NT2/D1 (cell line): ENCODE data around the gene DICER1.

Source experiments
- DNase-seq: peaks from one replicate; pipeline ENCODE4 v3.0.0-alpha.2; 2011; ENCODE audit warnings: low read depth, low spot score
- H3K27me3 ChIP-seq: 2 replicates; pipeline ENCODE4 v1.6.0; 2011; ENCODE audit warnings: mild to moderate bottlenecking; ENCODE audit not compliant: insufficient read length, insufficient read depth
- H3K36me3 ChIP-seq: 2 replicates; pipeline ENCODE4 v1.6.1; 2011; ENCODE audit warnings: mild to moderate bottlenecking, low read length, mixed read lengths; ENCODE audit not compliant: insufficient read depth, insufficient read length
- H3K4me1 ChIP-seq: 2 replicates; pipeline ENCODE4 v1.5.1; 2011; ENCODE audit not compliant: insufficient read depth, insufficient read length
- H3K4me3 ChIP-seq: 2 replicates; pipeline ENCODE4 v1.5.1; 2011; ENCODE audit warnings: low read depth; ENCODE audit not compliant: insufficient read length
- H3K9ac ChIP-seq: 2 replicates; pipeline ENCODE4 v1.6.0; 2011; ENCODE audit warnings: low read depth; ENCODE audit not compliant: insufficient read length
- H3K9me3 ChIP-seq: 2 replicates; pipeline ENCODE4 v1.5.1; 2011; ENCODE audit warnings: mild to moderate bottlenecking, low read length; ENCODE audit not compliant: insufficient read depth
- SUZ12 ChIP-seq: IDR thresholded peaks from 2 replicates; pipeline ENCODE4 v1.6.1; 2011; ENCODE audit not compliant: insufficient read length, insufficient read depth; ENCODE audit errors: extremely low read depth
- YY1 ChIP-seq: IDR thresholded peaks from 2 replicates; pipeline ENCODE4 v1.6.1; 2011; ENCODE audit not compliant: insufficient read length, insufficient read depth
- ZNF274 ChIP-seq: IDR thresholded peaks from 2 replicates; pipeline ENCODE4 v1.6.1; 2011; ENCODE audit warnings: mild to moderate bottlenecking, low read depth, low read length

DICER1 gene

GRCh38 chr14:95068080-95068479, 89.2 kb downstream of the DICER1 start:
- Histone ChIP-seq H3K36me3 (no peaks in the 10 kb centered on the region), H3K27me3 (no peaks in the 10 kb centered on the region), H3K9ac (no peak overlapping the region), H3K9me3 (no peaks in the 10 kb centered on the region), H3K4me3 (no peak overlapping the region), H3K4me1 (peaks cover 3% of the 10 kb centered on the region)
- DNase-seq, result no peak
- TF ChIP-seq ZNF274 (no peak), YY1 (no peak), SUZ12 (no peak)

GRCh38 chr14:95067526-95067925, 89.8 kb downstream of the DICER1 start:
- Histone ChIP-seq H3K9ac (no peak overlapping the region), H3K4me3 (no peak overlapping the region), H3K27me3 (no peaks in the 10 kb centered on the region), H3K4me1 (peaks cover 3% of the 10 kb centered on the region), H3K36me3 (no peaks in the 10 kb centered on the region), H3K9me3 (no peaks in the 10 kb centered on the region)
- no peak for TF ChIP-seq SUZ12
- no peak for TF ChIP-seq ZNF274
- no peak for DNase-seq

GRCh38 chr14:95066427-95066986, 90.8 kb downstream of the DICER1 start:
- no peak for TF ChIP-seq SUZ12
- no peak for TF ChIP-seq ZNF274
- no peak for TF ChIP-seq YY1
- no peak for DNase-seq
- H3K9ac ChIP-seq, result no peak overlapping the region
- no peaks in the 10 kb centered on the region for H3K9me3 ChIP-seq
- H3K27me3 ChIP-seq, result no peaks in the 10 kb centered on the region
- H3K36me3 ChIP-seq, result no peaks in the 10 kb centered on the region
- H3K4me1 ChIP-seq, result peaks cover 3% of the 10 kb centered on the region
- H3K4me3 ChIP-seq, result no peak overlapping the region

- no peaks in the 10 kb centered on the region for H3K9me3 ChIP-seq
- DNase-seq, result no peak
- H3K27me3 ChIP-seq, result no peaks in the 10 kb centered on the region
- no peaks in the 10 kb centered on the region for H3K36me3 ChIP-seq
- TF ChIP-seq ZNF274 (no peak), YY1 (no peak), SUZ12 (no peak)
- H3K4me1 ChIP-seq, result no peaks in the 10 kb centered on the region
- H3K9ac ChIP-seq, result no peak overlapping the region
- H3K4me3 ChIP-seq, result no peak overlapping the region
Measured at GRCh38 chr14:95065411-95065810, 91.9 kb downstream of the DICER1 start.

- H3K9me3 ChIP-seq, result no peaks in the 10 kb centered on the region
- no peak overlapping the region for H3K9ac ChIP-seq
- no peak for DNase-seq
- no peaks in the 10 kb centered on the region for H3K4me1 ChIP-seq
- no peak overlapping the region for H3K4me3 ChIP-seq
- no peak for TF ChIP-seq YY1
- TF ChIP-seq SUZ12, result no peak
- TF ChIP-seq ZNF274, result no peak
- H3K27me3 ChIP-seq, result no peaks in the 10 kb centered on the region
- no peaks in the 10 kb centered on the region for H3K36me3 ChIP-seq
Measured at GRCh38 chr14:95064734-95065133, 92.6 kb downstream of the DICER1 start.

GRCh38 chr14:95064256-95064655, 93.1 kb downstream of the DICER1 start:
- Histone ChIP-seq H3K4me1 (no peaks in the 10 kb centered on the region), H3K9me3 (no peaks in the 10 kb centered on the region), H3K4me3 (no peak overlapping the region), H3K9ac (no peak overlapping the region), H3K36me3 (no peaks in the 10 kb centered on the region), H3K27me3 (no peaks in the 10 kb centered on the region)
- TF ChIP-seq SUZ12 (no peak), ZNF274 (no peak), YY1 (no peak)
- DNase-seq, result no peak

GRCh38 chr14:95063391-95063790, 93.9 kb downstream of the DICER1 start:
- no peaks in the 10 kb centered on the region for H3K36me3 ChIP-seq

GRCh38 chr14:95062946-95063345, 94.4 kb downstream of the DICER1 start:
- Histone ChIP-seq H3K4me1 (no peaks in the 10 kb centered on the region), H3K4me3 (no peak overlapping the region), H3K27me3 (no peaks in the 10 kb centered on the region), H3K36me3 (no peaks in the 10 kb centered on the region), H3K9me3 (no peaks in the 10 kb centered on the region), H3K9ac (no peak overlapping the region)
- DNase-seq, result no peak
- no peak for TF ChIP-seq ZNF274

More at GRCh38 chr14:95063391-95063790, 93.9 kb downstream of the DICER1 start:
- Histone ChIP-seq H3K9ac (no peak overlapping the region), H3K4me1 (no peaks in the 10 kb centered on the region), H3K9me3 (no peaks in the 10 kb centered on the region), H3K27me3 (no peaks in the 10 kb centered on the region), H3K4me3 (no peak overlapping the region)
- TF ChIP-seq YY1, result no peak
- no peak for TF ChIP-seq ZNF274
- no peak for TF ChIP-seq SUZ12
- no peak for DNase-seq
